ENCODE results near the gene CABLES1.
A peak's percentile ranks its signal among the peaks of the same experiment; 100 is the strongest.

Gene CABLES1

GRCh38 chr18:23226930-23227725 lies 91.8 kb downstream of the CABLES1 start:
- no peak for DNase-seq (ENCODE audit: extremely low read depth, insufficient read length)
- Histone ChIP-seq H3K4me3 (replicated peaks; ENCODE audit: low read depth, low read length) (no peak overlapping the region), H3K27me3 (replicated peaks; ENCODE audit: control insufficient read depth, insufficient read depth, low read length) (no peaks in the 10 kb centered on the region), H3K36me3 (ENCODE audit: control insufficient read depth, insufficient read depth, low read length) (no peaks in the 10 kb centered on the region)
- TF ChIP-seq, protein P1, sequence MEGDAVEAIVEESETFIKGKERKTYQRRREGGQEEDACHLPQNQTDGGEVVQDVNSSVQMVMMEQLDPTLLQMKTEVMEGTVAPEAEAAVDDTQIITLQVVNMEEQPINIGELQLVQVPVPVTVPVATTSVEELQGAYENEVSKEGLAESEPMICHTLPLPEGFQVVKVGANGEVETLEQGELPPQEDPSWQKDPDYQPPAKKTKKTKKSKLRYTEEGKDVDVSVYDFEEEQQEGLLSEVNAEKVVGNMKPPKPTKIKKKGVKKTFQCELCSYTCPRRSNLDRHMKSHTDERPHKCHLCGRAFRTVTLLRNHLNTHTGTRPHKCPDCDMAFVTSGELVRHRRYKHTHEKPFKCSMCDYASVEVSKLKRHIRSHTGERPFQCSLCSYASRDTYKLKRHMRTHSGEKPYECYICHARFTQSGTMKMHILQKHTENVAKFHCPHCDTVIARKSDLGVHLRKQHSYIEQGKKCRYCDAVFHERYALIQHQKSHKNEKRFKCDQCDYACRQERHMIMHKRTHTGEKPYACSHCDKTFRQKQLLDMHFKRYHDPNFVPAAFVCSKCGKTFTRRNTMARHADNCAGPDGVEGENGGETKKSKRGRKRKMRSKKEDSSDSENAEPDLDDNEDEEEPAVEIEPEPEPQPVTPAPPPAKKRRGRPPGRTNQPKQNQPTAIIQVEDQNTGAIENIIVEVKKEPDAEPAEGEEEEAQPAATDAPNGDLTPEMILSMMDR (IDR thresholded peaks at IDR 0.05; ENCODE audit: insufficient read depth, low read length, poor library complexity, severe bottlenecking): no peak

DNA sequence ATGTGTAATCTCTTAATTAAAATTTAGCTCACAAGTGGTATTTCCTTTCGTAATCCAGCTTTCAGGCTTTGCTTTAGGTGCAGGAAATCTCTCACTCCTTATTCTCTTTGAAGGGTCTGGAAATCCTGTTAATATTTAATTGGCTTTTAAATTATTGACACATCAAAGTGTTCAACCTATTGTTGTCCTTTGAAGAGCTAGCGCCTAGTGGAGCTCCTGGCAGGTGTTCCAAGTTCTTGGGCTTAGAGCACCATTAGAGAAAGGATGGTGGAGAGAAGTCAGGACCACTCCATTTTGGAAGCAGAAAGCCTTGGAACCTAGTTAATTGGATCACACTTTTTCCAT lies 92.4 kb downstream of the CABLES1 start:
- DNase-seq (ENCODE audit: extremely low read depth, insufficient read length): no peak
- TF ChIP-seq, protein P1 (IDR thresholded peaks at IDR 0.05; ENCODE audit: insufficient read depth, low read length, poor library complexity, severe bottlenecking): no peak
- no peak overlapping the region for H3K4me3 ChIP-seq (replicated peaks; ENCODE audit: low read depth, low read length)
- no peaks in the 10 kb centered on the region for H3K27me3 ChIP-seq (replicated peaks; ENCODE audit: control insufficient read depth, insufficient read depth, low read length)
- H3K36me3 ChIP-seq (ENCODE audit: control insufficient read depth, insufficient read depth, low read length): no peaks in the 10 kb centered on the region

- TF ChIP-seq, protein P1 (IDR thresholded peaks at IDR 0.05; ENCODE audit: insufficient read depth, low read length, poor library complexity, severe bottlenecking): no peak
- Histone ChIP-seq H3K4me3 (replicated peaks; ENCODE audit: low read depth, low read length) (no peak overlapping the region), H3K36me3 (ENCODE audit: control insufficient read depth, insufficient read depth, low read length) (no peaks in the 10 kb centered on the region), H3K27me3 (replicated peaks; ENCODE audit: control insufficient read depth, insufficient read depth, low read length) (no peaks in the 10 kb centered on the region)
- DNase-seq (ENCODE audit: extremely low read depth, insufficient read length): peak; percentile 56
Measured at GRCh38 chr18:23228102-23229061, 93.1 kb downstream of the CABLES1 start.

DNA sequence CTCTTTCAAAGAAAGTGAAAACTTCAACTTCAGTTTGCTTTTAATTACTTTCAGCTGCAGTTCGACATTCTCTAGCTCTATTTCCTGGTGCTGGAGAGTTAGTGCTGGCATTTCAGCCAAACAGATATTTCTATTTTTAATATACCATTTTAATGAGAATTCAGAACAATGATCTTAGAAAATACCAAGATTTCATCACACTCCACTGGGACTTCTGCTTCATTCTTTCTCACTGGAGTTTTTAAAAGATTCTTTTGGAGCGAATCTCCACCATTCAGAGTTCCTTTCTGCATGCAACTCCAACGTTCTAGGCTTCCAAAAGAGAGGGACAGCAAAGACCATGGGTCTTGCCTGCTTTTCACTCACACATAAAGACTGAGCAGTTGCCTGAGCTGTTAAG lies 94.2 kb downstream of the CABLES1 start:
- Histone ChIP-seq H3K36me3 (ENCODE audit: control insufficient read depth, insufficient read depth, low read length) (no peaks in the 10 kb centered on the region), H3K27me3 (replicated peaks; ENCODE audit: control insufficient read depth, insufficient read depth, low read length) (no peaks in the 10 kb centered on the region), H3K4me3 (replicated peaks; ENCODE audit: low read depth, low read length) (no peak overlapping the region)
- no peak for DNase-seq (ENCODE audit: extremely low read depth, insufficient read length)
- TF ChIP-seq, protein P1 (IDR thresholded peaks at IDR 0.05; ENCODE audit: insufficient read depth, low read length, poor library complexity, severe bottlenecking): no peak

DNA sequence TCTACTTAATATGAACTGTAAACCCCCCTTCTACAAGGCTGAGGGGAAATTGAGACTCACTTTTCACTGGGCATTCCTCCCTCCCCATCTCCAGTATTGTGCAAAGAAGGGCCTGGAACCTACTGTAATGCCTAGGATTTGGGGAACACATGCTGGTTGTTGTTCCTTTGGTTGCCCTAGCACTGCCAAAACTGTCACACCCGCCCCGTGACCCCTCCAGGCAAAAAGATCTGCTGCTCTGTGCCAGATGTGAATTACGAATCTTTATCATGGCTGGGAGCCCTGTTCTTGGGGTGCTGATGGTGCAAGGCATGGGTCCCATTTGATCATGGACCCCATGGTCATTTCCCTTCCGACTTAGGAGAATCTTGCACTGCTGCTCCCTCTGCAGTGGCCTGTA lies 95.4 kb downstream of the CABLES1 start:
- Histone ChIP-seq H3K27me3 (replicated peaks; ENCODE audit: control insufficient read depth, insufficient read depth, low read length) (no peaks in the 10 kb centered on the region), H3K4me3 (replicated peaks; ENCODE audit: low read depth, low read length) (no peak overlapping the region), H3K36me3 (ENCODE audit: control insufficient read depth, insufficient read depth, low read length) (no peaks in the 10 kb centered on the region)
- TF ChIP-seq, protein P1 (IDR thresholded peaks at IDR 0.05; ENCODE audit: insufficient read depth, low read length, poor library complexity, severe bottlenecking): no peak
- no peak for DNase-seq (ENCODE audit: extremely low read depth, insufficient read length)
